Left cardiac atrium (tissue), 4 donors: ENCODE results near the gene GGTLC3. TPM values are rescaled to one million over a fixed set of nuclear protein-coding genes. Genes with fewer than 3 reads are reported as not detected.
"Not testable (repeated sequence)": the region's sequence is repeated elsewhere in the genome, so short reads cannot be mapped to it uniquely, and the experiment has no call there.

ENCODE experiments used
- ATAC-seq, 2 donors: fragments of 200-7000 bp; cut with Tn5 transposase; one replicate each; pipeline ENCODE4 v1.9.1; 2020; ENCODE audit warnings: mild to moderate bottlenecking in 2 of 2, moderate library complexity in 2 of 2
- DNase-seq: peaks from one replicate; pipeline ENCODE4 v3.0.0-alpha.2; 2020
- intact Hi-C, 2 donors: fragments of 100-400 bp; cut with DNase I; formaldehyde crosslinking; loops; one replicate each; pipeline versions ENCODE4 v1.14.1 to v1.15.1; 2022 to 2023
- total RNA-seq, 2 donors: library from RNA; stranded (reverse); fragmentation: NEBNext Ultra II Directional; extraction: Animal tissue kit (Norgen Biotek cat#: 25700); gene quantifications; one replicate each; pipeline ENCODE4 v1.2.1, GENCODE V29; 2021
- donor health status: DM: no; HTN: yes; CAD: no.
- donor health status: DM: no; HTN: yes; CAD: no; lungs with severe emphysema.
- donor health status: DM: yes; HTN: yes; CAD: no.
- donor health status: Dilated cardiomyopathy.

Gene GGTLC3
- total RNA-seq, 2 donors from 2014 or later = not detected

DNA sequence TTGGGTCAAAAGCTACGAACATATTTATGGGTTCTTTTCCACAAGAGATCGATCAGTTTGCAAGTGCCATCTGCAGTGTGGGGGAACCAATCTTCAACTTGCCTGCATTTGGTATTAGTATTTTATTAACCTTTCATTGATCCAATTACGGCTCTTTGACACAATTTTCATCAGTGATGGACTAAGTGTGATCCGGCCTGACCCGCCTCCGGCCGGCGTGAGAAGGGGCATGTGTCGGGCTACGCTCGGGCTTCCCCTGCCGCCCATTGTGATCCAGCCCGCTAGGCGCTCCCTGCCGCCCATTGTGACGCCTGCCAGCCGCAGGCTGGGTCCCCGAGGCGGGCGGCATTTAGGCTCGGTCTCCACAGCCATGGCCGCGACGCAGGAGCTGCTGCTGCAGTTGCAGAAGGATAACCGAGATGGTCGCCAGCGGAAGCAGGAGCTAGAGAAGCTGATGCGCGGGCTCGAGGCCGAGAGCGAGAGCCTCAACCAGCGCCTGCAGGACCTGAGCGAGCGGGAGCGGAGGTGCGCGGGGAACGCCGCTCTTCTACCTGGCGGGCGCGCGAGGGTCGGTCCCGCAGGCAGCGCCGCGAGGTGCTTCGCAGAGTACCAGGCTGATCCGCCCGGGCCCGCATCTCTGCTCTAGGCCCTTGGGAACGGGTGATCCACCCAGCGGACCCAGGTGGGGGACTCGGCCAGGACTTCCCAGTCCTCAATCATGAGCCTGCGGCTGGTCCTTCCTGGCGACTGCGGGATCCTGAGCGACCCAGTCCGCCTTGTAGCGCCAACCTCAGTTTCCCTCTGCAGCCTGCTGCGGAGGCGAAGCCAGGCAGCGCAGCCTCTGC lies 10.0 kb upstream of the GGTLC3 start, which contains the start of gene TMEM191B:
Gene TMEM191B (plus strand): TSS at position 51 of the 845 bp plus-strand sequence. CDS start 179 bp downstream, at position 230.
- intact Hi-C loops, DNase-seq: not testable (repeated sequence)
- ATAC-seq = peak; percentile 8 to 25

DNA sequence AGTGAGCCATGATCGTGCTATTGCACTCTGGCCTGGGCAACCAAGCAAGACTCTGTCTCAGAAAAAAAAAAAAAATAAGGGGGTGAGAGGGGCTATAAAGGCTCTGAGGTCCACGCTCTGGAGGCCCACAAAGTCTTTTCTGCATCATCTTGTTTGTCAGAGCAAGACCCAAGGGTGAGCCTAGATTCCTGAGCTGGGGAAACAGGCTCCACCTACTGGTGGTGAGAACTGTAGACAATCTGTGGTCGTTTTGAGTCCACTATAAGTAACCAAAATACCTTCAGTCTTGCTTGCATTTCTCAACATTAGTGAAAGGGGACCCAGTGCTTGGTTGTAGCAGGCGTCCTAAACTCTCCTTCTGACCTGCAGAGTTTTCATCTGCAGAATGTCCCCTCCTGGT lies 5.4 kb upstream of the GGTLC3 start:
- intact Hi-C loops = not testable (repeated sequence)
- peak in 1 of 2 donors; percentile 35 for ATAC-seq

DNA sequence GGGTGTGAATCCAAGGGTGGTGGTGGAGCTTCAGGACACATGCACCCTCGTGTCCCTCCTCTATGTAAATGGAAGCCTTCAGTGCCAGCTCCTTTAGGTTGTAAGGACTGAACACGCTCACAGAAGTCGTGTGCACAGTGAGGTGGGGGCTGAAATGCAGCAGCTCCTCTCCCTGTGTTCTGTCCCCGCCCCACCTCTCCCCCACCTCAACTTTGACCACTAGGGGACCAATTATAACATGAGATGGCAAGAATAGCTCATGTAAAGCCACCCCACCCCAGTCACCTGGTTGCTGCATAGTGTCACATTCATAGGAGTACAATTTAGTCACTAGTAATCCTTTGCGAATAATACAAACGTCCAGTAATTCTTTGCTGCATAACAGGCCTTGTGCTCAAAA lies 4.8 kb upstream of the GGTLC3 start:
- intact Hi-C loops, DNase-seq, ATAC-seq: not testable (repeated sequence)

More for the DNA sequence above, 5.4 kb upstream of the GGTLC3 start:
- DNase-seq = not testable (repeated sequence)

DNA sequence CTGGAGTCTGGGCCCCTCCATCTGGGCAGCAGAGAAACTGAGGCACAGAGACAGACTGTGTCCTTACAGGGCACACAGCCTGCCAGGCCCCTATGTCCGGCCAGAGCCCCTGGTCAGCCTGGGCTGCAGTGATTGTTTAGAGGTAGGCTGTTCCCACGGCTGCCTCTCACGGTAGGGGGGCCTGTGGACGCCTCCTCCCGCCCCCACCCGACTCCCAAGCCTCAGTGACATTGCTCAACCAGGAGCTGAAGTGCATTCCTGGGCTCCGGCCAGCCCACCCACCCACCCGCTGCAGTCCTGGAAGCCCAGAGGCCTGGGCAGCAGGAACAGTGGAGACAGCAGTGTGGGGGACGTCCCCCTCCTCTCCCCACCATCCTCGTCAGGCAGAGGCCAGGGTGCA lies 4.5 kb downstream of the GGTLC3 start:
- intact Hi-C loops, DNase-seq, ATAC-seq: not testable (repeated sequence)

DNA sequence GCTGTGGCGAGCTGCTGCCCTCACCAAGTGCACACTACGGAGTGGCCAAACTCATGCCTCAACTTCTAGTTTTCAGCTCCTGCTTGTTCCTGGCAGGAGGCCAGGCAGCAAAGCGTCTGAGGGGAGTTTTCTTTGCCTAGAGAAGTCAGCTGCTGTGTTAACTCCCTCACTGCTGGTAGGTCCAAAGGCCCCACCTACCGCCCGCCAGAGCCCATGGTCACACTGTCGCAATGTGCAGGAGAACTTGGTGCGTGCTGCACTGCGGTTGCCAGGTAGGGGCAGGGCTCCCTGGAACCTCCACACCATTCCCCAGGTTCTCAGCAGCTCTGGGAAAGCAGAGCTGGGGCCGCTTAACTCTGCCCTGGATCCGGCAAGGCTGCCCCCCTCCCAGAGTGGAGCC lies 5.6 kb downstream of the GGTLC3 start:
- DNase-seq, ATAC-seq, intact Hi-C loops: not testable (repeated sequence)

DNA sequence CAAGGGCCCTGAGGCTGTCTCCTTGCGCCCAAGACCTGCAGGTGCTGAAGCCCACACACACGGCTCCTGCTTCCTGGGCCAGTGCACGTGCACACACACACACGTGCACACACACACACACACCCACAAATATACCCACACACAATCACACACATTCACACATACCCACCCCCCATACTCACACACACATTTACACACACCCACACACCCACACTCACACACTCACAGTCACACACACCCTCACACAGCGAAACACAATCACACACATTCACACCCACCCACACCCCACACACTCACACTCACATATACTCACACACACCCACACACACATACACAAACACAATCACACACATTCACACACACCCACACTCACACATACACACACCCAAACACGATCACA lies 6.6 kb downstream of the GGTLC3 start:
- intact Hi-C loops, ATAC-seq, DNase-seq: not testable (repeated sequence)

DNA sequence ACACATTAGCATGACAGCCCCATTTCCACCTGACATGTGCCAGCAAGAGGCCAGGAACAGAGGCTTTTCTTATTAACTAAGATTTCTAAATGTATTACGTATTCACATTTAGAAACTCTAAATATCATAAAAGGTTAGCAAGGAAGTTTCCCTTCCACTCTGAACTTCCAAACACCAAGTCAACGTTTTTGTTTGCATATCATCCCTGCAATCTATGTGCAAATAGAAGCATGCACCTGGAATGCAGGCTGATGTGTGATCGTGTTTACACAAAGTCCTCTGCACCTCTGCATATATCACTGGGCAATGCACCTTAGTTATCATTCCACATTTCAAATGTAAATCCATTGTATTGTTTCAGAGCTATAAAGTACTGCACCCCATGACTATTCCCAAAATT lies 21.7 kb downstream of the GGTLC3 start:
- DNase-seq, intact Hi-C loops, ATAC-seq: not testable (repeated sequence)

Other genes starting within 250 kb of the GGTLC3 start
- under 1 TPM in 1 of 2 donors, not detected in 1; 0.91 TPM for gene TMEM191B, start 9.6 kb upstream of the GGTLC3 start, total RNA-seq
- gene RIMBP3, start 93.8 kb upstream of the GGTLC3 start, total RNA-seq = under 1 TPM; 0.08 to 0.38 TPM